ENCODE results near the gene UBE2Q2. TPM values are rescaled to one million over a fixed set of nuclear protein-coding genes. Genes with fewer than 3 reads are reported as not detected.

Gene UBE2Q2
- total RNA-seq, 1 donor from 2014 or later = 23.2 TPM

GRCh38 chr15:75916978-75917377, 73.7 kb downstream of the UBE2Q2 start:
- H3K36me3 Mint-ChIP-seq (ENCODE audit: low read depth) = peaks cover 67% of the 10 kb centered on the region

GRCh38 chr15:75918135-75918534, 74.9 kb downstream of the UBE2Q2 start:
- H3K27me3 Mint-ChIP-seq = no peaks in the 10 kb centered on the region
- POLR2A ChIA-PET = no interaction called here

More at GRCh38 chr15:75916978-75917377, 73.7 kb downstream of the UBE2Q2 start:
- Mint-ChIP-seq H3K27ac (no peak overlapping the region), H3K9me3 (no peaks in the 10 kb centered on the region), H3K4me1 (no peaks in the 10 kb centered on the region), H3K4me3 (no peak overlapping the region), H3K27me3 (no peaks in the 10 kb centered on the region)
- intact Hi-C loops (cut with micrococcal nuclease) = no loop called here
- no peak for TF ChIP-seq CTCF (IDR thresholded peaks at IDR 0.05)
- DNase-seq (no peak), ATAC-seq (ENCODE audit: low read depth) (no peak)
- CTCF ChIA-PET = no interaction called here
- POLR2A ChIA-PET = no interaction called here

DNA sequence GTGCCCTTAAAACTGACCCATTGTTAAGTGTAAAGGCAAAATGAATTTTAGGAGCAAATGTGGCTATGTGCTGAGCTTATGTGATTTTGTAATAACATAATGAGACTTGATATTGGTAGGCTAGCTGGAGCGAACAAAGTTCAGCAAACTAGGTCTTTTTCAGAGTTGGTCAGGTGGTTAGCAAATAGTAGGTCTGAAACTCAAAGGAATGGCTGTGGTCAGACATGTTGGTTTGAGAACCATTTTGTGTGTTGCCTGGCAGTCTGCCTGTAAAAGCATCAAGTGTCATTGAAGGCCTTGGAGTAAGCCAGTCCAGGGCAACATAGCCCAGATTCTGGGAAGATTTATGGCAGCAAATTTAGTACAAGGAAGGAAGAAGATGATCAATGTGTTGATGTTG, 76.8 kb downstream of the UBE2Q2 start:
- ATAC-seq (ENCODE audit: low read depth) (no peak), DNase-seq (no peak)
- no peaks in the 10 kb centered on the region for H3K27me3 Mint-ChIP-seq
- CTCF ChIA-PET = no interaction called here
- intact Hi-C loops (cut with micrococcal nuclease) = no loop called here
- no peak overlapping the region for H3K4me3 Mint-ChIP-seq
- H3K27ac Mint-ChIP-seq = no peak overlapping the region
- peaks cover 10% of the 10 kb centered on the region for H3K4me1 Mint-ChIP-seq
- TF ChIP-seq CTCF (IDR thresholded peaks at IDR 0.05) = no peak
- peaks cover 56% of the 10 kb centered on the region for H3K36me3 Mint-ChIP-seq (ENCODE audit: low read depth)
- POLR2A ChIA-PET = no interaction called here
- H3K9me3 Mint-ChIP-seq = no peaks in the 10 kb centered on the region

More at GRCh38 chr15:75918135-75918534, 74.9 kb downstream of the UBE2Q2 start:
- no peak for TF ChIP-seq CTCF (IDR thresholded peaks at IDR 0.05)
- no peak for DNase-seq
- CTCF ChIA-PET = no interaction called here
- no peaks in the 10 kb centered on the region for H3K9me3 Mint-ChIP-seq
- H3K36me3 Mint-ChIP-seq (ENCODE audit: low read depth) = peaks cover 67% of the 10 kb centered on the region
- no peak overlapping the region for H3K4me3 Mint-ChIP-seq
- no peak for ATAC-seq (ENCODE audit: low read depth)
- H3K4me1 Mint-ChIP-seq = no peaks in the 10 kb centered on the region
- H3K27ac Mint-ChIP-seq = no peak overlapping the region
- intact Hi-C loops (cut with micrococcal nuclease) = no loop called here

DNA sequence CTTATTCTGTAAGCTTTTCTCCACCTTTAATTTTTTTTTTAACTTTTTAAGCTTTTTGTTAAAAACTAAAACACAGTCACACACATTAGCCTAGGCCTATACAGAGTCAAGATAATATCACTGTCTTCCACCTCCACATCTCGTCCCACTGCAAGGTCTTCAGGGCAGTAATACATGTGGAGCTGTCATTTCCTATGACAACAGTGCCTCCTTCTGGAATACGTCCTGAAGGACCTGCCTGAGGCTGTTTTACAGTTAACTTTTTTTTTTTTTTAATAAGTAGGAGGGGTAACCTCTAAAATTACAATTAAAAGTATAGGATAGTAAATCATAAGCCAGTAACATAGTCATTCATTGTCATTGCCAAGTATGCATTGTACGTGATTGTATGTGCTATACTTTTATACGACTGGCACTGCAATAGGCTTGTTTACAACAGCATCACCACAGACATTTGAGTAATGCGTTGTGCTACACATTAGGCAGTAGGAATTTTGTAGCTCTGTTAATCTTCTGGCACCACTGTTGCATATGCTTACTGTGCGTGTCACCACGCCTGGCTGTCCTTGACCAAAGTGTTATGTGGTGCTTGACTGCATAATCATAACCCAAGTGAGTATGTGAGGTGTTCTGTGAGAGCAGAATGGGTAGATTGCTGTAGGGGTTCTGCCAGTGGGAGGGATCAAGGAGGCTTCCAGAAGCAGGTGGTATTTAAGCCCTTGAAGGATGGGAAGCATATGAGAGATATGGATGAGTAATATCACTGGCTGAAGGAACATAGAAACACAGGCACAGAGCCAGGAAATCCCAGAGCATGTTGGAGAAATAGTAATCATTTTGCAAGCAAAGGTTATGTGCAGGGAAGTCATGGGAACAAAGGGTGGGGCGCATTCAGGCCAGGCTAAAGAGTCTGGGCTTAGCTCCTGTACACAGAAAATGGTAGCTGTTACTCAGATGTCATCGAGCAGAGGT, 78.8 kb downstream of the UBE2Q2 start:
- H3K4me1 Mint-ChIP-seq = peaks cover 23% of the 10 kb centered on the region
- ATAC-seq (ENCODE audit: low read depth) = peak; percentile 31
- intact Hi-C loops (cut with micrococcal nuclease) = no loop called here
- no peaks in the 10 kb centered on the region for H3K9me3 Mint-ChIP-seq
- H3K4me3 Mint-ChIP-seq = no peak overlapping the region
- no peak for DNase-seq
- CTCF ChIA-PET = interaction anchor here (1.0 to 1.5 kb wide), 3 partner anchors 10 to 217 kb away, joined by 3 to 7 read pairs (median 6); no protein-coding TSS in a partner anchor
- no peak overlapping the region for H3K27ac Mint-ChIP-seq
- no peaks in the 10 kb centered on the region for H3K27me3 Mint-ChIP-seq
- peaks cover 66% of the 10 kb centered on the region for H3K36me3 Mint-ChIP-seq (ENCODE audit: low read depth)
- no peak for TF ChIP-seq CTCF (IDR thresholded peaks at IDR 0.05)
- POLR2A ChIA-PET = no interaction called here

DNA sequence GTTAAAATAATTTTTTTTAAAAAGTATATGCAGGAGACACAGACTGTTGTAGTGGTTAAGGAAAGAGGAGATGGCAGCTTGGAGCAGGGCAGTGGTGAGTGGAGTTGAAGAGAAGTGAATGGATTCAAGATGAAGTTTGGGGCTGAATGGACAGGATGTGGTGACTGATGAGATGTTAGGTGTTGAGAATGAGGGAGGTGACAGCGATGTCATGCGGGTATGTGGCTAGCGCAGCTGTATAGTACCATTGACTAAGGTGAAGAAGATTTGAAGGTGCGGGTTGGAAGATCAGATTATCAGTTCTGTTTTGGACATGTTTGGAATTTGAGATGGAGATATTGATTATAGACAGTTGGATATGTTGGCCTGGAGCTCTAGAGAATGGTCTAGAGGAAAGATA, 80.5 kb downstream of the UBE2Q2 start:
- no peak overlapping the region for H3K27ac Mint-ChIP-seq
- ChIA-PET POLR2A (interaction anchor here (0.9 kb wide), 1 partner anchor 467 kb away, joined by 3 read pairs; no protein-coding TSS in a partner anchor), CTCF (interaction anchor here (1.4 to 9.2 kb wide), 2 partner anchors 122 to 216 kb away, joined by 3 to 61 read pairs; no protein-coding TSS in a partner anchor)
- no peaks in the 10 kb centered on the region for H3K27me3 Mint-ChIP-seq
- ATAC-seq (ENCODE audit: low read depth) (no peak), DNase-seq (no peak)
- H3K4me3 Mint-ChIP-seq = no peak overlapping the region
- peaks cover 39% of the 10 kb centered on the region for H3K4me1 Mint-ChIP-seq
- H3K9me3 Mint-ChIP-seq = no peaks in the 10 kb centered on the region
- H3K36me3 Mint-ChIP-seq (ENCODE audit: low read depth) = peaks cover 54% of the 10 kb centered on the region
- TF ChIP-seq CTCF (IDR thresholded peaks at IDR 0.05) = no peak
- intact Hi-C loops (cut with micrococcal nuclease) = no loop called here
